22Rv1 (cell line): ENCODE results near the gene SERAC1.

Source experiments
- H3K27ac ChIP-seq: fragments of 450-650 bp; 2 replicates; pipeline ENCODE4 v1.5.1; 2017
- ZFX ChIP-seq: fragments of 450-650 bp; IDR thresholded peaks from 2 replicates; pipeline ENCODE4 v1.6.1; 2017; ENCODE audit warnings: antibody characterized with exemption, borderline replicate concordance
- TF ChIP-seq, protein P1 (sequence below): fragments of 450-650 bp; IDR thresholded peaks from 2 replicates; pipeline ENCODE4 v1.5.1; 2017; ENCODE audit warnings: mild to moderate bottlenecking

SERAC1 gene

DNA sequence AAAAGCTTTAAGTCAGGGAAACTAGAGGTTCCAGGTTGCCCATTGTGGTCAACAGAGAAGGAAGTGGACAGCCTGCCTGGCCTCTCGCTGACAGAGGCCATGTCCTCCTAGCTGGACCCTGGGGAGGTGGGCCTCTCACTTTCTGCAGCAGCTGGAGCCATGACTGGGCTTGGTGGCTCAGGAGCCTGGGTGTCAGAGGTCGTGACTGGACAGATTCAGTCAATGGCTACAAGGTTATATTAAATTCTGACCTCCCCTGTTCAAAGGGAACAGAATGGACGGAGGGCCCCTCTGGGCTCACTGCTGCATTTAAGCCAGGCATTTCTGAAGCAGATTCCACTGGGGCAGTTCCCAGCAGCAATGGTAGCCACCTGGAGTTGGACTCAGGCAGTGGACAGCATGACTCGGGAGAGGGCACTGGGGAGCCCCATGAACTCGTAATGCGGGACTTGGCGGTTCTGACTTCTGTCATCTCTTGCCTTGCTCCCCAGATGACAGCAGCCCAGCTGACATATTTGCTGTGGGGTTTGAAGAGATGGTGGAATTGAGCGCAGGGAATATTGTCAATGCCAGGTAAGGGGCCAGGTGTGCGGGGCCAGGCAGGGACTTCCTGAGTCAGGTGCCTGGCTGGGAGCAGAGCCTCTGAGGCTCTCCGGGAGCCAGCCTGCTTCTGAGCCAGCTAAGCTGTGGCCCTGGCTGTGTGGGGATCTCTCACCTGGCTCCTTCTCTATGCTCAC is 99.7 kb downstream of the SERAC1 start:
- no peak overlapping the region for H3K27ac ChIP-seq
- TF ChIP-seq, protein P1, sequence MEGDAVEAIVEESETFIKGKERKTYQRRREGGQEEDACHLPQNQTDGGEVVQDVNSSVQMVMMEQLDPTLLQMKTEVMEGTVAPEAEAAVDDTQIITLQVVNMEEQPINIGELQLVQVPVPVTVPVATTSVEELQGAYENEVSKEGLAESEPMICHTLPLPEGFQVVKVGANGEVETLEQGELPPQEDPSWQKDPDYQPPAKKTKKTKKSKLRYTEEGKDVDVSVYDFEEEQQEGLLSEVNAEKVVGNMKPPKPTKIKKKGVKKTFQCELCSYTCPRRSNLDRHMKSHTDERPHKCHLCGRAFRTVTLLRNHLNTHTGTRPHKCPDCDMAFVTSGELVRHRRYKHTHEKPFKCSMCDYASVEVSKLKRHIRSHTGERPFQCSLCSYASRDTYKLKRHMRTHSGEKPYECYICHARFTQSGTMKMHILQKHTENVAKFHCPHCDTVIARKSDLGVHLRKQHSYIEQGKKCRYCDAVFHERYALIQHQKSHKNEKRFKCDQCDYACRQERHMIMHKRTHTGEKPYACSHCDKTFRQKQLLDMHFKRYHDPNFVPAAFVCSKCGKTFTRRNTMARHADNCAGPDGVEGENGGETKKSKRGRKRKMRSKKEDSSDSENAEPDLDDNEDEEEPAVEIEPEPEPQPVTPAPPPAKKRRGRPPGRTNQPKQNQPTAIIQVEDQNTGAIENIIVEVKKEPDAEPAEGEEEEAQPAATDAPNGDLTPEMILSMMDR: no peak
- no peak for TF ChIP-seq ZFX

DNA sequence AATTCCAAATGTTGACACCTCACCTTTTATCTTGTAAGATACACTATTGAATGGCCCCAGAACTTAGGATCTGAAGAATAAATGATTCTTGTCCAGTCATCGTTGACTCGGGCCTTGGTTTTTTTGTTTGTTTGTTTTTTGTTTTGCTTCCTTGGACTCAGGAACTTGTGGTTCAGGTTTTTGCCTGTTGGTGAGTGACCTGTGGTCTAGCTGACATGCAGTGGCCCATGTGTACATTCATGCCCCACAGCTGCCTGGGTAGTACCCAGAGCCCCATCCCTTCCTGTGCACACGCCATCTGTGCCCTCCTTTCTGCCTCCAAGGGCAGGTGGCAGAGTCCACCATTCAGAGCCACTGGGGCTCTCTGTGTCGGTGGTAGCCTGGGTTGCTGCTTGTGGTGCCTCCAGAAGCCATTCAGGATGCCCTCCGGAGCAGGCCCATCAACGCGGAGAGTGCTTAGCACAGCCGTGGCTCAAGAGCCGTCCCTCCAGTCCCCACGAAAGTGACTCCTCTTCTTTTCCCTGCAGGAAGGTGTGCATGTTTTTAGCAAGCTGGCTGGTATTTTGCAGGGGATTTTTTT is 100.5 kb downstream of the SERAC1 start:
- no peak for TF ChIP-seq ZFX
- TF ChIP-seq, protein P1: no peak
- H3K27ac ChIP-seq: no peak overlapping the region

DNA sequence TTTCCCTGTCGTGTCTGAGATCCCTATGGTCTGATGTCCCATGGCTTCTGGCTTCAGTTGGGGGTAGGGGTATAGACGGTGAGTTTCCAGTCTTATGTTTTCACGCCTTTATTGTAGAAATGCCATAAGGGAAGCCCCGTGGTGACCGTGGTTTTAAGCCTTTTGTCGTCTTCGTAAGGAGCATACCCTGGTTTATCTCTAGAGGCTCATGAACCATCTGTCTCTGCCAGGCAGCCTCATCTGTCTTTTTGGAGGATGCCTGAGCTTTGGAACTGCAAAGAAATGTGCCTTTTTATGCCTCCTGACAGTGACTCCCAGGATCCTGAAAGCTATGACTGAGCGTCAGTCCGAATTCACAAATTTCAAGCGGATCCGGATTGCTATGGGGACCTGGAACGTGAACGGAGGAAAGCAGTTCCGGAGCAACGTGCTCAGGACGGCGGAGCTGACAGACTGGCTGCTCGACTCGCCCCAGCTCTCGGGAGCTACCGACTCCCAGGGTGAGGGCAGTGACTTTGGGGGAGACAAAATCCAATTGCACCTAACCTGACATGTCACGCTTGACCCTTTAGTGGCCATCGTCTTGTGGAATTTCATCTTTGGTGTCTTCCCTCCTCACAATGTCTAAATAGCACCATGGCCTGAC is 101.8 kb downstream of the SERAC1 start:
- TF ChIP-seq, protein P1: no peak
- TF ChIP-seq ZFX: no peak

DNA sequence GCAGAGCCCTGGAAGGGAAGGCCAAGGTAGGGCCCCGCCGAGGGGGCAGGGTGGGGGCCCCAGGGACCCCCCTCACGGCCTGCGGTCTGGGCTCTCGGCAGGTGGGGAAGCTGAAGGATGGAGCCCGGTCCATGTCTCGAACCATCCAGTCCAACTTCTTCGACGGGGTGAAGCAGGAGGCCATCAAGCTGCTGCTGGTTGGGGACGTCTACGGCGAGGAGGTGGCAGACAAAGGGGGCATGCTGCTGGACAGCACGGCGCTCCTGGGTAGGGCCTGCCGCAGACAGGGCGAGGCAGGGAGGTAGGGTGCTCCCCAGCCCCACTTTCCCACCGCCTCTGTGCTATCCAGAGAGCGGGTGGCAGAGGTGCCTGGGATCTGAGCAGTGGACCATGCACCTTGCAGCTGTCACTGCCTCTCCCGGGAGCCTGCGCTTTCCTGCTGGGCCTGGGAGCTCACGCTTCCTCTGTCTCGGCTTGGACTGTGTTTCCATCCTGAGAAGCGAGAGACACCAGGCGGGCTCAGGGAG is 103.3 kb downstream of the SERAC1 start:
- no peak overlapping the region for H3K27ac ChIP-seq
- TF ChIP-seq ZFX: no peak
- TF ChIP-seq, protein P1: no peak

More for the DNA sequence above, 101.8 kb downstream of the SERAC1 start:
- no peak overlapping the region for H3K27ac ChIP-seq

DNA sequence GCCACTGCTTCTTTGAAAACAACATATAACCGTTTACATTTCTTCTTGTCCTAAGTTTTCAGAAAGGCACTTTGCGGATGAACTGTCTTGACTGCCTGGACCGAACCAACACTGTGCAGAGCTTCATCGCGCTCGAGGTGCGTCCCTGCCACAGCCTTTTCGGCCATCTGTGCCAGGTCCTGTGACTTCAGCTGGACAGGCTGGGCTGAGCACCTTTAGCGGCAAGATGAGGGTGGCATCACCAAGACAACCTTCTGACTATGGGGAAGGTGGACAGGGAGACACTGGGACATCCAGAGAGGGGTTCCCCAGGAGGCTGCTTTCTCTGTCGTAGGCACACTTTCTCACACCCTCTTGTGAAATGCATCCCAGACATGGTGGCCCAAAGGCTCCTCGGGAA is 104.3 kb downstream of the SERAC1 start:
- TF ChIP-seq, protein P1: no peak
- no peak for TF ChIP-seq ZFX
- H3K27ac ChIP-seq: no peak overlapping the region

DNA sequence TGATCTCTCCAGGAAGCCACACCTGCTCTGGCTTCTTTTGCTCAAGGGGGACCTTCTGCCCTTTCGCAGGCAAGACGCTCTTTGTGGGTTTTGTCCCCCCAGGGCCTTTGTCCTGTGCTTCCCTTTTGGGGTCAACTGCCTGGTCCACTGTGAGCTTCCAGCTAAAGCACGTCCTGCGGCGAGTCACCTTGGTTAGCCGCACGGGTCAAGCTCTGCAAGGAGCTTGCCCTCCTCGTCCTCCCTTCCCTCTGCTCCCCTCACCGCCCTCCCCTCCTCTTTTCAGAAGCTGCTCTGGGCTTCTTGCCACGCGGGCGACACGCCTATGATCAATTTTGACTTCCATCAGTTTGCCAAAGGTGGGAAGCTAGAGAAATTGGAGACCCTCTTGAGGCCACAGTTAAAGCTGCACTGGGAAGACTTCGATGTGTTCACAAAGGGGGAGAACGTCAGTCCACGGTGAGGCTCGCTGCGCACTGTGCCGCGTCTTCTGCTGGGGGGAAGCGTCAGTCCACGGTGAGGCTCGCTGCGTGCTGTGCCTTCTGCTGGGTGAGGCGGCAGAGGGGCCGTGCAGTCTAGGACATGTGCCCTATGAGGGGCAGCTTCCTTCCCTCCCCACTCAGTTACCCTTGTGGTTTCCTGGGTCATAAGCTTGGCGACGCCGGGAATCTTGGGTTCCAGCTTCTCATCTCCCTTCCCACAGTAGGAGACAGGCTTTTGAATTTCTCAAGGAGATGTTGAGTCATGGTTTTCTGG is 106.2 kb downstream of the SERAC1 start:
- TF ChIP-seq ZFX: no peak
- TF ChIP-seq, protein P1: no peak
- no peak overlapping the region for H3K27ac ChIP-seq
